PC-9 (cell line): ENCODE measurements around the gene PRPF40A.

Experiments used
- CTCF ChIP-seq: fragments of 200-600 bp; sonication (generic); conservative IDR thresholded peaks from 2 replicates; pipeline ENCODE4 v1.6.1; 2017; ENCODE audit warnings: mixed run types, antibody characterized with exemption, mild to moderate bottlenecking, moderate library complexity
- EZH2 ChIP-seq: fragments of 200-600 bp; sonication (generic); IDR thresholded peaks from 2 replicates; pipeline ENCODE4 v1.8.0; 2017; ENCODE audit warnings: antibody characterized with exemption, low read depth

GRCh38 chr2:152763651-152764050, 46.4 kb upstream of the PRPF40A start:
- TF ChIP-seq CTCF (no peak), EZH2 (no peak)
